ENCODE data around the gene TRAF5. TPM values are rescaled to one million over a fixed set of nuclear protein-coding genes. Genes with fewer than 3 reads are reported as not detected.
A peak's percentile ranks its signal among the peaks of the same experiment; 100 is the strongest.
"Not testable (repeated sequence)": the region's sequence is repeated elsewhere in the genome, so short reads cannot be mapped to it uniquely, and the experiment has no call there.

TRAF5 gene
- total RNA-seq, 4 donors from 2014 or later = 2.7 to 9.2 (median 4.0) TPM

DNA sequence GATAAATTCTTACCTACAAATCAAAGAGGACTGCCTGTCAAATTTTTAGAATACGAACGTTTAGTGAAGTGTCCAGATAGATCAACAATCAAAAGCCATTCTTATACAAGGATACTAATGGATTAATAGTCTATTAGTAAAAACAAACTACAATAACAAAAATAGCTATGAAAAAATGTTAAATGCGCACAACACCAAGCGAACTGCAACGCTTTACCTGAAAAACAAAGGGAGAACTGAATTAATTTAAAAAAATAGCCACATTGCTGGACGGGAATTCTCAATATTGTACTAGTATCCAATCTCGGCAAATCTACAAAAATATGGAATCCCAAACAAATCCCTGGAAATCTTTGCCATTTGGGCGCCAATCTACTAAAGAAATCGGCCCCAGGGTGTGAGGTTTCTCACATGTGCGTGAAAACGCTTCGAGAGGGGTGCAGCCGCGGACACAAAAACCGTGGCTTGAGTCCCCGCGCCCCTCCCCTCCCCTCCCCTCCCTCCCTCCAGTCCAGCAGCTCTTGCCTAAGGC lies 55.6 kb downstream of the TRAF5 start:
- intact Hi-C loops (cut with DNase I) = no loop called here
- Histone ChIP-seq H3K36me3 (no peaks in the 10 kb centered on the region), H3K4me3 (peak overlapping the region; percentile 60 to 75 (median 69)), H3K9me3 (no peaks in the 10 kb centered on the region), H3K4me1 (peaks cover 0 to 24% (median 11%) of the 10 kb centered on the region in 3 donors), H3K27me3 (no peaks in the 10 kb centered on the region), H3K27ac (peak overlapping the region; percentile 91 to 98 (median 94))
- DNase-seq = no peak
- no peak for TF ChIP-seq POLR2A (IDR thresholded peaks at IDR 0.05)
- TF ChIP-seq, protein P1, sequence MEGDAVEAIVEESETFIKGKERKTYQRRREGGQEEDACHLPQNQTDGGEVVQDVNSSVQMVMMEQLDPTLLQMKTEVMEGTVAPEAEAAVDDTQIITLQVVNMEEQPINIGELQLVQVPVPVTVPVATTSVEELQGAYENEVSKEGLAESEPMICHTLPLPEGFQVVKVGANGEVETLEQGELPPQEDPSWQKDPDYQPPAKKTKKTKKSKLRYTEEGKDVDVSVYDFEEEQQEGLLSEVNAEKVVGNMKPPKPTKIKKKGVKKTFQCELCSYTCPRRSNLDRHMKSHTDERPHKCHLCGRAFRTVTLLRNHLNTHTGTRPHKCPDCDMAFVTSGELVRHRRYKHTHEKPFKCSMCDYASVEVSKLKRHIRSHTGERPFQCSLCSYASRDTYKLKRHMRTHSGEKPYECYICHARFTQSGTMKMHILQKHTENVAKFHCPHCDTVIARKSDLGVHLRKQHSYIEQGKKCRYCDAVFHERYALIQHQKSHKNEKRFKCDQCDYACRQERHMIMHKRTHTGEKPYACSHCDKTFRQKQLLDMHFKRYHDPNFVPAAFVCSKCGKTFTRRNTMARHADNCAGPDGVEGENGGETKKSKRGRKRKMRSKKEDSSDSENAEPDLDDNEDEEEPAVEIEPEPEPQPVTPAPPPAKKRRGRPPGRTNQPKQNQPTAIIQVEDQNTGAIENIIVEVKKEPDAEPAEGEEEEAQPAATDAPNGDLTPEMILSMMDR (IDR thresholded peaks at IDR 0.05) = no peak
- 8 to 9% methylated on average over 16 of the region's 17 CpGs for WGBS, 2 donors

DNA sequence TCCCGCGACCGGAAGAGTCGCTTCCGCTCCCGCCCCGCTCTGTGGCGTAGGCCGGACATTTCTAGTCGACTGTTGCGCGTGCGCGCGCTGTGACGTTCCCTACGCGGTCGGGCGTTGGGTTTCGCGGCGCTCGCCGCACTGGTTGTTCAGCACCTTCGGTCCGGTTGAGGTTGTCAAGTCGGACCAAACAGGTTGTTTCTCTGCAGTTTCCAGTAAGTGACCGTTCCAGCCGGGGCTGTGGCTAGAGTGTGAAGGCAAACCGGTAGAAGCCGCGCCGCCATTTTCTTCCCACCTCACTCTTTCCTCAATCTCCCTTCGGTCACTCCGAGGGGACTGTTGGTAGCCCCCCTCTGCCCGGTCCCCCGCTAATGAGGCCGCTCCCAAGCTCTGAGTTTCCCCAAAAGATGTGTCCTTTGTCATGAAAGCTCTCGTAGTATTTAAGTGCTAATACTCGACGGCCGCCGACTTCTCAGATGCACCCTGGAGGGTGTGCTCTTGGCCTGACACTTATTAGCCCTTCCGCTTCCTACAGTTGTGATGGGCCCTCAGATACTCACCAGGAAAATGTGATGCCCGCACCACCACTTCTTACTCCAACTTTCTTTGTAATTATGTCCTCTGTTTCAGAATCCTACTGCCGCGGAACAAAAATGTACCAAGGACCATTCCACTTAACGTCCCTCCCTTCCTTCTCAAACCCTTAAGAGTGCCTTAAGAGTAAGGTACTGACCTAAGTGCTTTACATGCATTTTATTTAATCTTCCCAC lies 56.3 kb downstream of the TRAF5 start:
- no peaks in the 10 kb centered on the region for H3K36me3 ChIP-seq
- H3K4me1 ChIP-seq = peaks cover 0 to 22% (median 11%) of the 10 kb centered on the region in 3 donors
- H3K4me3 ChIP-seq = peak overlapping the region; percentile 60 to 75 (median 69)
- peak; percentile 44 for DNase-seq
- H3K27me3 ChIP-seq = no peaks in the 10 kb centered on the region
- TF ChIP-seq POLR2A (IDR thresholded peaks at IDR 0.05) = peak in 3 of 4 donors; percentile 43 to 92 (median 80)
- TF ChIP-seq, protein P1 (IDR thresholded peaks at IDR 0.05) = no peak
- peak overlapping the region; percentile 91 to 98 (median 94) for H3K27ac ChIP-seq
- 3 to 4% methylated on average over 17 to 22 of the region's 49 CpGs for WGBS, 2 donors
- H3K9me3 ChIP-seq = no peaks in the 10 kb centered on the region
- intact Hi-C loops (cut with DNase I) = no loop called here

DNA sequence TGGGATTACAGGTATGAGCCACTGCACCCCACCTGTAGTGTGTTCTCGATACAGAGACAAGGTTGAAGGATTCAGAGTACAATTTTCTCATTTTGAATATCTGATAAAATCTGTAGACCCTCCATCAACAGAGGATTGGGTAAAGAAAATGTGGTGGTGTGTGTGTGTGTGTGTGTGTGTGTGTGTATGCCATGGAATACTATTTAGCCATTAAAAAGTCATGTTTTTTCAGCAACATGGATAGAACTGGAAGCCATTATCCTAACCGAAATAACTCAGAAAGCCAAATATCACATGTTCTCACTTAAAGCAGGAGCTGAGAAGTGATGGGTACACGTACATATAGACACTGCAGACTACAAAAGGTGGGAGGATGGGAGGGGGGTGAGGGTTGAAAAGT lies 57.9 kb downstream of the TRAF5 start:
- no peaks in the 10 kb centered on the region for H3K36me3 ChIP-seq
- WGBS, 2 donors = 85 to 95% methylated on average over 3 of the region's 3 CpGs
- no peak for TF ChIP-seq POLR2A (IDR thresholded peaks at IDR 0.05)
- TF ChIP-seq, protein P1 (IDR thresholded peaks at IDR 0.05) = no peak
- H3K4me1 ChIP-seq = peaks cover 0 to 18% (median 11%) of the 10 kb centered on the region in 3 donors
- intact Hi-C loops (cut with DNase I) = no loop called here
- H3K9me3 ChIP-seq = no peaks in the 10 kb centered on the region
- no peaks in the 10 kb centered on the region for H3K27me3 ChIP-seq
- H3K4me3 ChIP-seq = no peak overlapping the region
- H3K27ac ChIP-seq = no peak overlapping the region
- DNase-seq = no peak

DNA sequence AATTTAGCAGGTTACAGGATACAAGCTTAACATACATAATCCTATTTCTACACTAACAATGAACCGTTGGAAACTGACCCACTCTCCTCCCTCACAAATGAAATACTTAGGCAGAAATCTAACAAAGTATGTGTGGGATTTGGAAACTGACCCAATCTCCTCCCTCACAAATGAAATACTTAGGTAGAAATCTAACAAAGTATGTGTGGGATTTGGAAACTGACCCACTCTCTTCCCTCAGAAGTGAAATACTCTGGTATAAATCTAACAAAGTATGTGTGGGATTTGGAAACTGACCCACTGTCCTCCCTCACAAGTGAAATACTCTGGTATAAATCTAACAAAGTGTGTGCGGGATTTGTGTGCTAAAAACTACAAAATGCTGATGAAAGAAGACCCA lies 60.3 kb downstream of the TRAF5 start:
- Histone ChIP-seq H3K27ac (no peak overlapping the region), H3K4me3 (no peak overlapping the region), H3K4me1 (peaks cover 0 to 14% (median 10%) of the 10 kb centered on the region in 3 donors), H3K9me3 (no peaks in the 10 kb centered on the region), H3K36me3 (no peaks in the 10 kb centered on the region), H3K27me3 (no peaks in the 10 kb centered on the region)
- DNase-seq = no peak
- intact Hi-C loops (cut with DNase I) = no loop called here
- TF ChIP-seq POLR2A (IDR thresholded peaks at IDR 0.05) = no peak
- TF ChIP-seq, protein P1 (IDR thresholded peaks at IDR 0.05) = no peak
- 56 to 67% methylated on average over 2 of the region's 2 CpGs for WGBS, 2 donors

DNA sequence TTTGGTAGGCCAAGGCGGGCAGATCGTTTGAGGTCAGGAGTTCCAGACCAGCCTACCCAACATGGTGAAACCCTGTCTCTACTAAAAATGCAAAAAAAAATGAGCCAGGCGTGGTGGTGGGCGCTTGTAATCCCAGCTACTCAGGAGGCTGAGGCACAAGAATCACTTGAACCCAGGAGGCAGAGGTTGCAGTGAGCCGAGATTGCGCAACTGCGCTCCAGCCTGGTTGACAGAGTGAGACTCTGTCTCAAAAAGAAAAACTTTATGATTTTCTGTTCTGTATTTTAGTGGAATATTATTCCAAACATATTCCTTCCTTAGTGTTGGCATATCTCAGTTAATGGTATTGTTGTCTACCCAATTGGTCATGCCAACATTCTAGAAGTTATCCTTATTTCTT lies 64.2 kb downstream of the TRAF5 start:
- H3K4me3 ChIP-seq; DNase-seq; H3K4me1 ChIP-seq; H3K27ac ChIP-seq; H3K36me3 ChIP-seq; H3K27me3 ChIP-seq; H3K9me3 ChIP-seq; intact Hi-C loops (cut with DNase I): not testable (repeated sequence)
- 88 to 89% methylated on average over 7 of the region's 7 CpGs for WGBS, 2 donors
